Vagina (tissue), 2 donors: Measurements from ENCODE around the gene IL17RC.

Source experiments
- CTCF ChIP-seq, 3 experiments: fragments of 450-650 bp in 2 of 3; fragments of 200-600 bp in 1 of 3; sonication (generic) in 1 of 3; IDR thresholded peaks; one replicate each; pipeline ENCODE4 v1.5.1; 2017 to 2019; ENCODE audit warnings: antibody characterized with exemption in 3 of 3, mild to moderate bottlenecking in 2 of 3, moderate library complexity in 2 of 3
- POLR2A ChIP-seq, 2 donors: fragments of 450-650 bp; IDR thresholded peaks; one replicate each; pipeline ENCODE4 v1.6.1; 2017; ENCODE audit warnings: antibody characterized with exemption in 2 of 2, mild to moderate bottlenecking in 2 of 2, moderate library complexity in 2 of 2
- POLR2AphosphoS5 ChIP-seq, 2 donors: sonication (generic); formaldehyde crosslinking; IDR thresholded peaks; one replicate each; pipeline ENCODE4 v1.9.0; 2017; ENCODE audit warnings: antibody characterized with exemption in 2 of 2, mild to moderate bottlenecking in 2 of 2, low read depth in 1 of 2; ENCODE audit not compliant: insufficient read depth in 1 of 2

GRCh38 chr3:9949626-9950025, 32.7 kb downstream of the IL17RC start:
- no peak for TF ChIP-seq CTCF (IDR thresholded peaks at IDR 0.05)
- no peak for TF ChIP-seq POLR2A (IDR thresholded peaks at IDR 0.05)
- TF ChIP-seq POLR2AphosphoS5 (IDR thresholded peaks at IDR 0.05; ENCODE audit: insufficient read depth in 1 of 2, low read depth in 1 of 2): no peak
